CD14-positive monocyte (primary cell): ENCODE measurements around the gene PIEZO1. TPM values are rescaled to one million over a fixed set of nuclear protein-coding genes. Genes with fewer than 3 reads are reported as not detected.

Source experiments
- DNase-seq, 3 donors: peaks; one replicate each; pipeline ENCODE4 v3.0.0-alpha.2; 2011 to 2022
- H2AFZ ChIP-seq: 2 replicates; pipeline ENCODE4 v1.6.0; 2012; ENCODE audit warnings: mild to moderate bottlenecking, low read depth, low read length, inconsistent platforms; ENCODE audit not compliant: insufficient read depth, poor library complexity, severe bottlenecking
- H3K27ac ChIP-seq, 2 donors: 1 replicate in 1 of 2; 2 replicates in 1 of 2; pipeline ENCODE4 v1.5.1; 2012 to 2013; ENCODE audit warnings: low read length in 2 of 2, control low read depth in 1 of 2, inconsistent platforms in 1 of 2, low read depth in 1 of 2, mild to moderate bottlenecking in 1 of 2
- H3K27me3 ChIP-seq, 2 donors: one replicate each; pipeline versions ENCODE4 v1.6.0 to v1.6.1; 2011 to 2013; ENCODE audit warnings: low read length in 2 of 2; ENCODE audit not compliant: control insufficient read depth in 2 of 2, insufficient read depth in 2 of 2
- H3K36me3 ChIP-seq, 2 donors: replicated peaks in 1 of 2; 1 replicate in 1 of 2; 2 replicates in 1 of 2; pipeline versions ENCODE4 v1.5.1 to v1.6.1; 2012 to 2013; ENCODE audit warnings: low read length in 2 of 2, control low read depth in 1 of 2, inconsistent platforms in 1 of 2, mild to moderate bottlenecking in 1 of 2; ENCODE audit not compliant: insufficient read depth in 2 of 2, control insufficient read depth in 1 of 2
- H3K4me1 ChIP-seq, 2 donors: 1 replicate in 1 of 2; 2 replicates in 1 of 2; pipeline versions ENCODE4 v1.5.1 to v1.6.1; 2012 to 2013; ENCODE audit warnings: low read length in 2 of 2, control low read depth in 1 of 2, inconsistent platforms in 1 of 2, mild to moderate bottlenecking in 1 of 2, moderate library complexity in 1 of 2; ENCODE audit not compliant: insufficient read depth in 2 of 2, control insufficient read depth in 1 of 2
- H3K4me2 ChIP-seq: replicated peaks from 2 replicates; pipeline ENCODE3; 2012; ENCODE audit warnings: low read length, moderate library complexity, mild to moderate bottlenecking; ENCODE audit not compliant: poor library complexity, severe bottlenecking; ENCODE audit errors: extremely low read depth
- H3K4me3 ChIP-seq, 3 experiments: fragments of 200-600 bp in 1 of 3; sonication (generic) in 1 of 3; replicated peaks in 1 of 3; 1 replicate in 2 of 3; 2 replicates in 1 of 3; pipeline ENCODE4 v1.5.1; 2011 to 2013; ENCODE audit warnings: low read length in 3 of 3, mild to moderate bottlenecking in 3 of 3, control low read depth in 2 of 3, low read depth in 2 of 3, inconsistent platforms in 1 of 3, moderate library complexity in 1 of 3
- H3K79me2 ChIP-seq: 2 replicates; pipeline ENCODE4 v1.6.0; 2012; ENCODE audit warnings: mild to moderate bottlenecking, control low read depth, inconsistent platforms, low read length, moderate library complexity; ENCODE audit not compliant: insufficient read depth
- H3K9ac ChIP-seq: 2 replicates; pipeline ENCODE4 v1.6.0; 2017; ENCODE audit warnings: low read length, mild to moderate bottlenecking; ENCODE audit not compliant: insufficient read depth, poor library complexity, severe bottlenecking
- H3K9me3 ChIP-seq, 2 donors: replicated peaks in 1 of 2; 1 replicate in 1 of 2; 2 replicates in 1 of 2; pipeline versions ENCODE4 v1.5.1 to v1.6.1; 2012 to 2013; ENCODE audit warnings: low read length in 2 of 2, control low read depth in 1 of 2; ENCODE audit not compliant: control insufficient read depth in 1 of 2, insufficient read depth in 1 of 2
- H4K20me1 ChIP-seq: 2 replicates; pipeline ENCODE4 v1.6.0; 2012; ENCODE audit warnings: mild to moderate bottlenecking, low read length, control low read depth, moderate library complexity; ENCODE audit not compliant: insufficient read depth
- H3K27ac Mint-ChIP-seq, 7 donors: one replicate each; pipeline ENCODE4 v1.8.0; 2020; ENCODE audit warnings: mild to moderate bottlenecking in 7 of 7, mixed read lengths in 7 of 7, moderate library complexity in 6 of 7, inconsistent platforms in 2 of 7
- H3K27me3 Mint-ChIP-seq, 3 donors: one replicate each; pipeline ENCODE4 v1.8.0; 2021 to 2022; ENCODE audit warnings: low read depth in 3 of 3, mild to moderate bottlenecking in 3 of 3, mixed read lengths in 3 of 3, moderate library complexity in 3 of 3, inconsistent platforms in 1 of 3
- H3K36me3 Mint-ChIP-seq, 2 donors: one replicate each; pipeline ENCODE4 v1.8.0; 2020; ENCODE audit warnings: mixed read lengths in 2 of 2, inconsistent platforms in 1 of 2, mild to moderate bottlenecking in 1 of 2
- H3K4me1 Mint-ChIP-seq: one replicate; pipeline ENCODE4 v1.8.0; 2020; ENCODE audit warnings: mild to moderate bottlenecking, mixed read lengths
- H3K4me3 Mint-ChIP-seq, 2 donors: one replicate each; pipeline ENCODE4 v1.8.0; 2020; ENCODE audit warnings: mild to moderate bottlenecking in 2 of 2, mixed read lengths in 2 of 2, moderate library complexity in 1 of 2
- H3K9me3 Mint-ChIP-seq, 7 donors: one replicate each; pipeline ENCODE4 v1.8.0; 2020 to 2022; ENCODE audit warnings: mixed read lengths in 7 of 7, mild to moderate bottlenecking in 6 of 7, moderate library complexity in 6 of 7, inconsistent platforms in 2 of 7
- CTCF ChIP-seq: fragments of 200-600 bp; IDR thresholded peaks from one replicate; pipeline ENCODE4 v1.8.0; 2022; ENCODE audit warnings: antibody characterized with exemption, mild to moderate bottlenecking
- WGBS: methylation state at CpG from one replicate; pipeline ENCODE4 v1.1.5; 2013; ENCODE audit warnings: missing lambda C conversion rate; ENCODE audit not compliant: insufficient coverage; 5-methylcytosine and 5-hydroxymethylcytosine counted together
- intact Hi-C, 2 donors: fragments of 100-400 bp; cut with micrococcal nuclease; formaldehyde crosslinking; loops; one replicate each; pipeline versions ENCODE4 v1.15.0 to v1.15.1; 2023
- polyA plus RNA-seq, 3 donors: library from polyadenylated mRNA; depleted of rRNA in 1 of 3; unstranded in 2 of 3; stranded (reverse) in 1 of 3; fragments of 300-500 nt in 2 of 3; fragments of >200 nt in 1 of 3; fragmentation: Illumina TruSeq in 2 of 3; gene quantifications; 1 replicate in 2 of 3; 2 replicates in 1 of 3; pipeline ENCODE4 v1.2.3, GENCODE V29; 2012 to 2021

The PIEZO1 gene
- polyA plus RNA-seq, 3 donors = 10.2 to 405 (median 15.0) TPM

GRCh38 chr16:88798772-88799455, 13.9 kb upstream of the PIEZO1 start:
- Histone ChIP-seq H3K4me2 (no peak overlapping the region), H3K27ac (no peak overlapping the region), H3K36me3 (no peaks in the 10 kb centered on the region), H3K9ac (no peak overlapping the region), H3K9me3 (no peaks in the 10 kb centered on the region), H4K20me1 (no peaks in the 10 kb centered on the region), H3K4me1 (peaks cover 48 to 60% of the 10 kb centered on the region in 2 donors), H3K27me3 (no peaks in the 10 kb centered on the region), H3K4me3 (no peak overlapping the region), H2AFZ (no peak overlapping the region), H3K79me2 (peaks cover 34% of the 10 kb centered on the region)
- DNase-seq = no peak
- Mint-ChIP-seq H3K27me3 (peaks cover 0 to 2% (median 0%) of the 10 kb centered on the region in 3 donors), H3K36me3 (peaks cover 2 to 3% of the 10 kb centered on the region in 2 donors), H3K27ac (no peak overlapping the region), H3K9me3 (peaks cover 0 to 5% (median 0%) of the 10 kb centered on the region in 7 donors), H3K4me1 (peaks cover 40% of the 10 kb centered on the region), H3K4me3 (peak overlapping the region in 1 of 2 donors; percentile 21)
- no peak for TF ChIP-seq CTCF
- intact Hi-C loops = no loop called here

DNA sequence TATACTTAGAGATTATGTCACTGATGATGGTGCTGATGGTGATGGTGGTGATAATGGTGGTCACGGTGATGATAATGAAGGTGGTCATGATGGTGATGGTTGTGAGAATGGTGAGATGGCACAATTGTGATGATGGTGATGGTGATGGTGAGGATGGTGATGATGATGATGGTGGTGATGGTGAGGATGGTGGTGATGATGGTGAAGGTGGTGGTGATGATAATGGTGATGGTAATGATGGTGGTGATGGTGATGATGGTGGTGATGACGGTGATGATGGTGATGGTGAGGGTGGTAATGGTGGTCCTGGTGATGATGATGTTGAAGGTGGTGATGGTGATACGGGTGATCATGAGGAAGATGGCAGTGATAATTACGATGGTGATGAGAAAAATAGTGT, 13.1 kb upstream of the PIEZO1 start:
- H3K27ac Mint-ChIP-seq = no peak overlapping the region
- intact Hi-C loops = no loop called here
- no peak overlapping the region for H3K4me3 Mint-ChIP-seq
- H3K4me1 Mint-ChIP-seq = peaks cover 48% of the 10 kb centered on the region
- Histone ChIP-seq H3K4me2 (no peak overlapping the region), H3K36me3 (no peaks in the 10 kb centered on the region), H4K20me1 (no peaks in the 10 kb centered on the region), H3K27ac (no peak overlapping the region), H3K4me3 (no peak overlapping the region), H3K79me2 (peaks cover 37% of the 10 kb centered on the region), H3K4me1 (peaks cover 56 to 62% of the 10 kb centered on the region in 2 donors), H3K27me3 (no peaks in the 10 kb centered on the region), H3K9me3 (no peaks in the 10 kb centered on the region), H2AFZ (no peak overlapping the region), H3K9ac (no peak overlapping the region)
- peaks cover 0 to 3% (median 2%) of the 10 kb centered on the region in 3 donors for H3K27me3 Mint-ChIP-seq
- no peak for DNase-seq
- H3K9me3 Mint-ChIP-seq = peaks cover 0 to 5% (median 0%) of the 10 kb centered on the region in 7 donors
- 83% methylated on average over 4 of the region's 4 CpGs for WGBS
- H3K36me3 Mint-ChIP-seq = peaks cover 2 to 3% of the 10 kb centered on the region in 2 donors
- no peak for TF ChIP-seq CTCF
